Measurements from ENCODE around the gene PACSIN2. TPM values are rescaled to one million over a fixed set of nuclear protein-coding genes. Genes with fewer than 3 reads are reported as not detected.

PACSIN2 gene
- total and polyA plus RNA-seq, 2 of the 13 experiments (the other 11 are each of a cell fraction or from before 2014, with no cell fraction given): 54.1 to 68.8 TPM

DNA sequence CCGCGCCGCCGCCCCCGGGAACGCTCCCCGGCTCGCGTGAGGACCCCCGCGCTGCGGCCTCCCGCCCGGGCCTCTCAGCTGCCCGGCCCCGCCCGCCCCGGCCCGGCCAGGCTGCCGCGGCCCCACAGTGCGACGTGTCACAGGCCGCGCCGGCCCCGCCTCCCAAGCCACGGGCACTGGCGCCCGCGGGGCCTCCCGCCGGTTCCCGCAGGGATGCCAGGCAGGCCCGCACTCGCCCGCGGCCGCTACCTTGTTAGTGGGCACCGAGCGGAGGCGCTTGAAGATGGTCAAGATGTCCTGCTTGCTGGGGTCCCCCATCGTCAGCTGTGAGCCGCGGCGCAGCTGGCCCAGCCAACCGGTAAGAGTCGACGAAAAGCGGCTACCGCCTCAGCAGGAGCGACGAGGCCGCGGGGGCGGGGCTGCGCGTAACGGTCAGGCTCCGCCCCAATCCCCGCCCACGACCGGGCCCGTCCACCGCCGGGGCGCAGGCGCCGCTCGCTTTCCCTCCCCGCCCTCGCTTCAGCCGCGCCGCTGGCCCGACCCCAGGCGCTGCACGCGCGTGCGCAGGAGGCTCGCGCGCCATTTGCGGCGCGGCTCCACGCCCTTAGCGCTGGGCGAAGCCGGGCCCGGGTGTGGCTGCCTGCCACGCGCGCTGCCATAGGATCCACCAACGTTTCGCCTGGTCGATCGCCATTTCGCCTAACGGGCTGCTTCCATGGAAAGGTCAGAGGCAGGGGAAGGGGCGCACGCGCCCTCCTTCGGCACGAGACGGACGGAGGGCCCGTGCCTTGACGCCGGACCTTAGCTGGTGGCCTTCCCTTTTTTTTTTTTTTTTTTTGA is 157.9 kb downstream of the PACSIN2 start, which contains the start of gene ARFGAP3 (continued):
- TF ChIP-seq ZNF687 (CRISPR knock-in tag; IDR thresholded peaks at IDR 0.05) (peak; percentile 97), REL (CRISPR knock-in tag; conservative IDR thresholded peaks at IDR 0.05) (peak; percentile 94), GTF2F1 (IDR thresholded peaks at IDR 0.05; ENCODE audit: low read length) (no peak), SAP130 (CRISPR knock-in tag; IDR thresholded peaks at IDR 0.05; ENCODE audit: low read depth) (peak; percentile 84), ZNF414 (CRISPR knock-in tag; IDR thresholded peaks at IDR 0.05) (0 out of 2 replicates have a peak, but pooled peaks have one; percentile 48), ZNF432 (CRISPR knock-in tag; IDR thresholded peaks at IDR 0.05; ENCODE audit: borderline replicate concordance) (no peak), NFE2L1 (CRISPR knock-in tag; IDR thresholded peaks at IDR 0.05; ENCODE audit: borderline replicate concordance) (0 out of 2 replicates have a peak, but pooled peaks have one; percentile 3), NR3C1 (CRISPR knock-in tag; IDR thresholded peaks at IDR 0.05) (no peak), ZNF367 (CRISPR knock-in tag; IDR thresholded peaks at IDR 0.05; ENCODE audit: borderline replicate concordance) (peak; percentile 91; the same call in 1 of the 2 replicates), PHF21A (CRISPR knock-in tag; IDR thresholded peaks at IDR 0.05) (peak; percentile 46; the same call in 1 of the 2 replicates), ZSCAN20 (CRISPR knock-in tag; IDR thresholded peaks at IDR 0.05; ENCODE audit: borderline replicate concordance) (peak; percentile 94), TOPORS (CRISPR knock-in tag; IDR thresholded peaks at IDR 0.05) (peak; percentile 84), ZNF749 (CRISPR knock-in tag; IDR thresholded peaks at IDR 0.05; ENCODE audit: borderline replicate concordance) (peak; percentile 93; the same call in 1 of the 2 replicates), ZNF484 (CRISPR knock-in tag; IDR thresholded peaks at IDR 0.05; ENCODE audit: borderline replicate concordance, low read depth) (no peak), TCF12 (IDR thresholded peaks at IDR 0.05) (no peak), TCF12 (CRISPR knock-in tag; IDR thresholded peaks at IDR 0.05) (peak; percentile 67; the same call in 1 of the 2 replicates), EED (CRISPR knock-in tag; IDR thresholded peaks at IDR 0.05) (peak; percentile 95), ZNF576 (CRISPR knock-in tag; IDR thresholded peaks at IDR 0.05) (no peak), JDP2 (CRISPR knock-in tag; IDR thresholded peaks at IDR 0.05; ENCODE audit: borderline replicate concordance) (peak; percentile 90; the same call in 1 of the 2 replicates)
- TF ChIP-seq, protein P1, sequence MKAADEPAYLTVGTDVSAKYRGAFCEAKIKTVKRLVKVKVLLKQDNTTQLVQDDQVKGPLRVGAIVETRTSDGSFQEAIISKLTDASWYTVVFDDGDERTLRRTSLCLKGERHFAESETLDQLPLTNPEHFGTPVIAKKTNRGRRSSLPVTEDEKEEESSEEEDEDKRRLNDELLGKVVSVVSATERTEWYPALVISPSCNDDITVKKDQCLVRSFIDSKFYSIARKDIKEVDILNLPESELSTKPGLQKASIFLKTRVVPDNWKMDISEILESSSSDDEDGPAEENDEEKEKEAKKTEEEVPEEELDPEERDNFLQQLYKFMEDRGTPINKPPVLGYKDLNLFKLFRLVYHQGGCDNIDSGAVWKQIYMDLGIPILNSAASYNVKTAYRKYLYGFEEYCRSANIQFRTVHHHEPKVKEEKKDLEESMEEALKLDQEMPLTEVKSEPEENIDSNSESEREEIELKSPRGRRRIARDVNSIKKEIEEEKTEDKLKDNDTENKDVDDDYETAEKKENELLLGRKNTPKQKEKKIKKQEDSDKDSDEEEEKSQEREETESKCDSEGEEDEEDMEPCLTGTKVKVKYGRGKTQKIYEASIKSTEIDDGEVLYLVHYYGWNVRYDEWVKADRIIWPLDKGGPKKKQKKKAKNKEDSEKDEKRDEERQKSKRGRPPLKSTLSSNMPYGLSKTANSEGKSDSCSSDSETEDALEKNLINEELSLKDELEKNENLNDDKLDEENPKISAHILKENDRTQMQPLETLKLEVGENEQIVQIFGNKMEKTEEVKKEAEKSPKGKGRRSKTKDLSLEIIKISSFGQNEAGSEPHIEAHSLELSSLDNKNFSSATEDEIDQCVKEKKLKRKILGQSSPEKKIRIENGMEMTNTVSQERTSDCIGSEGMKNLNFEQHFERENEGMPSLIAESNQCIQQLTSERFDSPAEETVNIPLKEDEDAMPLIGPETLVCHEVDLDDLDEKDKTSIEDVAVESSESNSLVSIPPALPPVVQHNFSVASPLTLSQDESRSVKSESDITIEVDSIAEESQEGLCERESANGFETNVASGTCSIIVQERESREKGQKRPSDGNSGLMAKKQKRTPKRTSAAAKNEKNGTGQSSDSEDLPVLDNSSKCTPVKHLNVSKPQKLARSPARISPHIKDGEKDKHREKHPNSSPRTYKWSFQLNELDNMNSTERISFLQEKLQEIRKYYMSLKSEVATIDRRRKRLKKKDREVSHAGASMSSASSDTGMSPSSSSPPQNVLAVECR (CRISPR knock-in tag; IDR thresholded peaks at IDR 0.05; ENCODE audit: borderline replicate concordance): peak; percentile 86
